GDM1 (cell line): Measurements from ENCODE around the gene GBF1.
A peak's percentile ranks its signal among the peaks of the same experiment; 100 is the strongest.

Experiments
- DNase-seq: peaks from one replicate; lab custom pipeline; 2025; lab: John Stamatoyannopoulos, UW

GBF1 gene

GRCh38 chr10:102344067-102344466 lies 98.7 kb downstream of the GBF1 start:
- no peak for DNase-seq

GRCh38 chr10:102347236-102347828 lies 102.0 kb downstream of the GBF1 start:
- DNase-seq: peak; percentile 5

- DNase-seq: peak; percentile 19
Observed at GRCh38 chr10:102352066-102352715, 106.9 kb downstream of the GBF1 start.

GRCh38 chr10:102354451-102354850 lies 109.1 kb downstream of the GBF1 start:
- no peak for DNase-seq

- no peak for DNase-seq
Observed at GRCh38 chr10:102358712-102359382, 113.5 kb downstream of the GBF1 start.

GRCh38 chr10:102367441-102367840 lies 122.1 kb downstream of the GBF1 start:
- DNase-seq: no peak

- no peak for DNase-seq
Observed at GRCh38 chr10:102368077-102368476, 122.7 kb downstream of the GBF1 start.

GRCh38 chr10:102371295-102371694 lies 126.0 kb downstream of the GBF1 start:
- DNase-seq: no peak

GRCh38 chr10:102375250-102375649 lies 129.9 kb downstream of the GBF1 start:
- no peak for DNase-seq

- no peak for DNase-seq
Observed at GRCh38 chr10:102375867-102376266, 130.5 kb downstream of the GBF1 start.

- DNase-seq: no peak
Observed at GRCh38 chr10:102376901-102377300, 131.6 kb downstream of the GBF1 start.

- no peak for DNase-seq
Observed at GRCh38 chr10:102379383-102379782, 134.1 kb downstream of the GBF1 start.

GRCh38 chr10:102381983-102382382 lies 136.7 kb downstream of the GBF1 start:
- no peak for DNase-seq

- no peak for DNase-seq
Observed at GRCh38 chr10:102382871-102383270, 137.5 kb downstream of the GBF1 start.

GRCh38 chr10:102384053-102384452 lies 138.7 kb downstream of the GBF1 start:
- no peak for DNase-seq

GRCh38 chr10:102384606-102385429 lies 139.5 kb downstream of the GBF1 start:
- DNase-seq: no peak

GRCh38 chr10:102389894-102390293 lies 144.6 kb downstream of the GBF1 start:
- no peak for DNase-seq

GRCh38 chr10:102392306-102392705 lies 147.0 kb downstream of the GBF1 start:
- no peak for DNase-seq

GRCh38 chr10:102393411-102394078 lies 148.2 kb downstream of the GBF1 start:
- no peak for DNase-seq

- DNase-seq: peak; percentile 77
Observed at GRCh38 chr10:102394079-102394800, 148.9 kb downstream of the GBF1 start.

- no peak for DNase-seq
Observed at GRCh38 chr10:102394801-102395399, 149.6 kb downstream of the GBF1 start.
